ENCODE measurements around the gene GPHN.

- TF ChIP-seq CTCF (IDR thresholded peaks at IDR 0.05) (no peak), POLR2A (IDR thresholded peaks at IDR 0.05) (no peak)
Observed at GRCh38 chr14:67060546-67060945, 552.6 kb downstream of the GPHN start.

Data from heart left ventricle (tissue), 13 donors.